Fibroblast of skin of right quadriceps (primary cell): ENCODE results near the gene GPRC5C.
"Not testable (repeated sequence)": the region's sequence is repeated elsewhere in the genome, so short reads cannot be mapped to it uniquely, and the experiment has no call there.

Source experiments
- DNase-seq: peaks from one replicate; pipeline ENCODE4 v3.0.0-alpha.2; 2013

Gene GPRC5C, protein sequence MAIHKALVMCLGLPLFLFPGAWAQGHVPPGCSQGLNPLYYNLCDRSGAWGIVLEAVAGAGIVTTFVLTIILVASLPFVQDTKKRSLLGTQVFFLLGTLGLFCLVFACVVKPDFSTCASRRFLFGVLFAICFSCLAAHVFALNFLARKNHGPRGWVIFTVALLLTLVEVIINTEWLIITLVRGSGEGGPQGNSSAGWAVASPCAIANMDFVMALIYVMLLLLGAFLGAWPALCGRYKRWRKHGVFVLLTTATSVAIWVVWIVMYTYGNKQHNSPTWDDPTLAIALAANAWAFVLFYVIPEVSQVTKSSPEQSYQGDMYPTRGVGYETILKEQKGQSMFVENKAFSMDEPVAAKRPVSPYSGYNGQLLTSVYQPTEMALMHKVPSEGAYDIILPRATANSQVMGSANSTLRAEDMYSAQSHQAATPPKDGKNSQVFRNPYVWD

DNA sequence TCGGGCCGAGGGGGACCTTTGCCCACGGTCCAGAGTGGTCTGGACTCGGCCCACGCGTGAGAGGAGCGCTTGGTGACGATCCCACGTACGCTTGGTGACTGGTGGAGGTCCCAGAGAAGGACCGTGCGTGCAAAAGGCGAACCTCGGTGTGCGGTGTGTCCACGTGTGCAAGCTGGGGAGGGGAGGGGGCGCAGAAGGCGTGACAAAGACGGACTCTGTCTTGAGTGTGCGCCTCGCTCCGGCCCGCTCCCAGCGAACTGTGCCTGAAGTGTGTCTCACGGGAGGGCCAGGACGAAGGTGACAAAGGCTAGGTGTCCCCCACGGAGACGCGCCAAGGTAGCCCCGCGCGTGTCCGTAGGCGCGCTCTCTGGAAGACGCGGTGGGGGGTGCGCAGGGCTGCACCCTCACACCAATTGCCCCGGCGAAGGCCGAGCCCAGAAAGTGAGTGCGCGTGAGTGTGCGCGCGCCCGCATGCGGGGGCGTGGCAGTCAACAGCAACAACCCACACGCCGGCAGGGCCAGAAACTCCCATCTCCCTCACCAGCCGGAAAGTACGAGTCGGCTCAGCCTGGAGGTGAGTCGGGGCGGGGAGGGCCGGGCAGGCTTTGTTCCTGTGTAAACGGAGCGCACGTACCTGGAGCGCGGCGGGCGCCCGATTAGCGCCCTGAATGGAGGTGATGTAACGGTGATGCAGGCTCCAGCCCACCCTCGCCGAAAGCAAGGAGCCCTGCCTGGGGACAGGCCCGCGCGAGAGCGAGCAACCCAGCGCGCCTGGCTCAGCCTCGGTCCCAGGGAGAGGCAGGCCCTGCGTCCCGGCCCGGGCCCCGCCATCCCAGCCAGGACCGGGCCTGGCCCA lies at the start of gene GPRC5C:
TSS of gene GPRC5C (plus strand) at position 521 of the 856 bp plus-strand sequence. CDS start 7,689 bp downstream, outside the sequence.
- no peak for DNase-seq

DNA sequence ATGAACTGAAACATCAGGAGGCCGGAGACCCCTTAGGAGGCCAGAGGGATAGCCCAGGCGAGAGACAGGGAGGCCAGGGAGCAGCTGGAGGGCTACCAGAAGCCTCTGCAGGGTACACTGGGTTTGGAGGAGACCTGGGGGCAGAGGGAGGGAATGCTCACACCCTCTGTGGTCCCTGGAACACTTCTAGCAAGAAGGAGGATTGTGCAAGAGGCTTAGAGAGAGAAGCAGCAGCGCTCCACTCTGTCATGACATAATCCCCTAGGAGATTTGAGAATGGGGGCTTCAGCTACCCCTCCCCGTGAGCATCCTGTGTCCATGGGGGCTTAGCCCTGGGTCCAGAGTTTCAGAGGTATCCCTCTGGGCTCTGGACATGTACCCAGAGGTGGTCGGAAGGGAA lies 48.7 kb upstream of the GPRC5C start:
- no peak for DNase-seq

DNA sequence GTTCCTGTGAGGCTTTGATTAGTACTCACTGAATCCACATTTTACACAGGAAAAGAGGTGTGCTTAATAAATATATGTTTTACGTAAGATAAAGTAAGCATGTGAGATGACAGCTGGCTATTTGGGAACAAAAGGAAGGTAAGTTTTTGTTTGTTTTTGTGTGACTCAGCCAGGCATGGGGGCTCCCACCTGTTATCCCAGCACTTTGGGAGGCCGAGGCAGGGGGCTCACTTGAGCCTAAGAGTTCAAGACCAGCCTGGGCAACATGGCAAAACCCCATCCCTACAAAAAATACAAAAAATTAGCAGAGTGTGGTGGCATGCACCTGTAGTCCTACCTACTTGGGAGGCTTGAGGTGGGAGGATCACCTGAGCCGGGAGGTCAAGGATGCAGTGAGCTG lies 46.7 kb upstream of the GPRC5C start:
- DNase-seq = no peak

DNA sequence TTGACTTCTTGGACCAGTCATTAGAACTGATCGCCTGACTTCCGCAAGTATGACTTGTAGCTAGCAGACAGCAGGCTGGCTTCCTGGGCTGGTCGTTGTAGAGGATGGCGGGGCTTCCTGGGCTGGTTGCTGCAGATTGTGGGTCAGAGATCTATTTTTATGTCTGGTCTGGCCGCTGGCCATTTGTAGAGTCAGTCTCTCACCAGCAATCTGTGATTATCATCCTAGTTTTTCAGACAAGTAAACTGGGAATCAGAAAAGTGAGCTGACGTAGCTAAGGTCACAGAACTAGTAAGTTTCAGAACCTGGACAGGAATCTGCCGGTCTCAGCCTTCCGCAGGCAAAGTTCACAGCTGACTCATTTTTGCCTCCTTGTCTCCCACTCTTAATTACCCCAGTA lies 45.5 kb upstream of the GPRC5C start:
- no peak for DNase-seq

DNA sequence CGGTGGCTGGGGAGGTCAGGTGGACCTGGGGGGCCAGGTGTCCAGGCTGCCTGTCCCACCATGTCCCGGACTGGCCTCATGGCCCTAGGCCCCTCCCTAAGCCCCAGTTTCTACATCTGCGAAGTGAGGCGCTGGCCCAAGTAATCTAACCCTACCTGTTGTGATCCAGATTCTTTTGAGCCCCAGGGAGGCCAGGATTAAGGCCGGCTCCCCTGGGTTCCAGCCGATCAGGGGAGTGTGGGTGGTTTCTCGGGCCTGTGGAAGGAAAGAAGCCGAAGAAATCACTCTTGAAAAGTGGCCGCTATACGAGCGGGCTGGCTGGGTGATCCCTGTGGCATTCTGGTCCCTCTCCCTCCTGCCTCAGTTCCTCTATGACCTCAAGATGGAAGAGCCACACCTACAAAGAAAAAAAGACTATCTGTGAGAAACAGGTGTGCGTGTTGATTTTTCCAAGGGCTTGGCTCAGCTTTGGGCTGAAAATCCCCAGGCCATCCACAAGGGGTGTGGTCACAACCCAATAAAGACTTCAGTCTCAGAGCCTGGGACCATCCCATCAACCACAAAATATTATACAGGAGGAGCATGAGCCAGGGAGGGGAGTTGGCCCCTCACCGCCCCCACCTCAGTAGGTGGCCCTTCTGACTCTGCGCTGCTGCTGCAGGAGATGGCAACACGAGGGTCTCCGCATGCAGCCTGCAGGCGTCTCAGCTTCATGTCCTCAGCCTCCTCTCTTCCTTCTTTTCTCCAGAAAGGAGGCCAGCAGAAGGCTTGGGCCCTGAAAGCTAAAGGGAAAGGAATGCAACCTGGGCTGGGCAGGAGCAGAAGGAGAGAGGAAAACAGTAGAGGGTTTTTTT lies 44.3 kb upstream of the GPRC5C start:
- DNase-seq = no peak

DNA sequence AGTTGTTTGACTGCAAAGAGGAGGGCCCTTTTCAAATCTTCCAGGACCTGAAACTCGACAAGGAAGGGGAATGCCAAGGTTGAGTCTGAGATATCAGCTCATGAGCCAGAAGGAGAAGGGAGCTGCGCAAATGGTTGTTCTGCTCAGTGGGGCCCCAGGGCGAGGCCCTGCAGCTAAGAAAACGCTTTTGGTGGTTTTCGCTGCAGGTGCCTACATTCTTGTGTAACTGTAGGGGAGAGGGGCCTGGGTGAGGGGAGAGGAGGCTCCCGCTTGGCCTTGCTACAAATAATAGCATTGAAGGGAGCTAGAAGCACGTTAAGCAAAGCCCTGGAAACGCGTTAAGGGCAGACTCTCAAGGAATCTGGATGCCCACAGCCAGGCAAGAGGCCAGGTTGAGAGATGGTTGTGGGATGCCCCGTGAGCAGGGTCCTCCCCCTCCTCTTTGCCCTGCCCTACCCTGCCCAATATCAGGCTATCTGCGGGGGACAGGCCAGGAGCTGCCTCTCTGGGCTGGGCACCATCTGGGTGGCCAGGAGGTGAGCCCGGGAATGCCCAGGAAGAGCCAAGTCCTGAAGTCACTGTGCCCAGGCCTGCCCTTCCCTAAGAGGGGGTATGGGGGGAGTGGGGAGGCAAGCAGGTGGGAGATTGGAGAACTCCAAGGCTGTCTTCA lies 42.7 kb upstream of the GPRC5C start:
- DNase-seq = no peak

DNA sequence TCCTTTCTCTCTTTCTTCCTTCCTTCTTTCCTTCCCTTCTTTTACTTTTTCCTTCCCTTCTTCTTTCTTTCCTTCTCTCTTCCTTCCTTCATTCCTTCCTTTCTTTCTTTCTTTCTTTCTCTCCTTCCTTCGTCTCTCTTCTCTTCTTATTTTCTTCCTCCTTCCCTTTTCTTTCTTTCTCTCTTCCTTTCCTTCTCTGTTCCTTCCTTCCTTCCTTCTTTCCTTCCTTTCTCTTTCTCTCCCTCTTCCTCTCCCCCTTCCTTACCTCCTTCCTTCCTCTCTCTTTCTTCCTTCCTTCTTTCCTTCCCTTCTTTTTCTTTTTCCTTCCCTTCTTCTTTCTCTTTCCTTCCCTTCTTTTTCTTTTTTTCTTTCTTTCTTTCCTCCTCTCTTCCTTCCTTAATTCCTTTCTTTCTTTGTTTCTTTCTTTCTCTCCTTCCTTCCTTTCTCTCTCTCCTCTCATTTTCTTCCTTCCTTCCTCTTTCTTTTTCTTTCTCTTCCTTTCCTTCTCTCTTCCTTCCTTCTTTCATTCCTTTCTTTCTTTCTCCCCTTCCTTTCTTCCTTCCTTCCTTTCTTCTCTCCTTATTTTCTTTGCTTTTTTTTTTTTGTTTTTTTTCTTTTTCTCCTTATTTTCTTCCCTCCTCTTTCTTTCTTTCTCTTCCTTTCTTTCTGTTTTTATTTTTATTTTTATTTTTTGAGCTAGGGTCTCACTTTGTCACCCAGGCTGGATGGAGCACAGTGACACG lies 41.8 kb upstream of the GPRC5C start:
- no peak for DNase-seq

DNA sequence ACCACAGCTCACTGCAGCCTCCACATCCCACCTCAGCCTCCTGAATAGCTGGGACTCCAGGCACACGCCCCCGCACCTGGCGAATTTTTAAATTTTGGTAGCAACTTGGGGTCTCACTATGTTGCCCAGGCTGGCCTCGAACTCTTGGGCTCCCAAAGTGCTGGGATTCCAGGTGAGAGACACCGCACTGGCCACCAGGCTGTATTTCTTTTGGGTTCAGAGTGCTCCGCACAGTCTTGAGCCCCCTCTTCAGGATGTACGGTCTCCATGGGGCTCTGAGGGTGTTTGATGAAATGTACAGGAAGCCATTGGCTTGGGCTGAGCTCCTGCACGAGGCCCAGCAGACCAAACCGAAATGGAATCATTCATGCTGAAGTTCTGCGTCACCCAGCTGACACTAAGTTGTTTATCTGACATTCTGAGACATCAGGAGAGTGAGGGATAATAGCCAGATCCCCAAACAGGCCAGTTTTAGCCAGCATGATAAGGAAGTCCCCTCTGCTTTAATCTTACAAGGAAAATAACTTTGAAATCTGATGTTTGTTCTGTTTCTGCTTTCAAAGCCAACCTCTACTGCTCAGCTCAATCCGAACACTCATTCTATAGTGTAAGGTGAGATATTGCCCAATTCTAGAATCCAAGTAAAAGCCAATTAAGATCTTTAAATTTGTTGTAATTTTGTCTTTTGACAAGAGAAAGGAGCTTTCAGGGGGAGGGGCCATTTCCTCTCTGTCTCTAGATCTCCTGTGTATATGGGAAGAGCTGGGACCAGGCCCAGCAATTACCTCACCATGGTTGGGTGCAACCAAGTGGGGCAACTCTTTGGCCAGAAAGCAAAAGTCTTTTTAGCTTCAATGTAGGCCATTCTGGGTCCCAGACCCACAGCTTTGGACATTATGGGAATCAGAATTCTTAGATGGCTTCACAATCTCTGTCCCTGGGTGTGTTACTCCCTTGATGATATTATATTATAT lies 40.9 kb upstream of the GPRC5C start:
- no peak for DNase-seq

DNA sequence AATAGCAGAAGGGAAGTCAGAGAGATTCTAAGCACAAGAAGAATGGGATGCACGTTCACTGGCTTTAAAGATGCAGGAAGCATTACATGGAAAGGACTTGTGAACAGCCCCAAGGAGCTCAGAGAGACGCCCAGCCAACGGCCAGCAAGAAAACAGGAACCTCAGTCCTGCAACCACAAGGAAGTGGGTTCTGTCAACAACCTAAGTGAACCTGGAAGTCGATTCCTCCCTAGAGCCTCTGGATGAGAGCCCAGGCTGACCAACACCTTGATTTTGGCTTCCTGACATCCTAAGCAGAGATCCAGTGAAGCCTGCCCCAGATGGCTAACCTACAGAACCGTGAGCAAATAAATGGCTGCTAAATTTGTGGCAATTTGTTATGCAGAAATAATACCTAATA lies 40.1 kb upstream of the GPRC5C start:
- no peak for DNase-seq

DNA sequence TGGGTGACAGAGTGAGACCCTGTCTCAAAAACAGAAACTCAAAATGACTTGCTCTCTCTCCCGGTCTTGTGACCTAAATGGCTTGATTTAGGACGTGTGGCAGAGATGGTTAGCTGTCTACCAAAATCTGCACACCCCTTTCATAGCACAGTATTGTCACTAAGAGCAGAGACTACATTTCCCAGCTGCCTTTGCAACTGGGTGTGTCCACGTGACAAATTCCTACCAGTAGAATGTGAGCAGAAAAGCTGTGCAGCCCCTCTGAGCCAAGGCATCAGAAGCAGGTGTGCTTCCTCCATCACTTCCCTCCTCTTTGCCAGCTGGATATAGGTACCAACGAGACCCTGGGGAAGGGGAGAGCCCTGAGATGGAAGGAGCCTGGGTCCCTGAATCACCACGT lies 39.0 kb upstream of the GPRC5C start:
- DNase-seq = no peak

DNA sequence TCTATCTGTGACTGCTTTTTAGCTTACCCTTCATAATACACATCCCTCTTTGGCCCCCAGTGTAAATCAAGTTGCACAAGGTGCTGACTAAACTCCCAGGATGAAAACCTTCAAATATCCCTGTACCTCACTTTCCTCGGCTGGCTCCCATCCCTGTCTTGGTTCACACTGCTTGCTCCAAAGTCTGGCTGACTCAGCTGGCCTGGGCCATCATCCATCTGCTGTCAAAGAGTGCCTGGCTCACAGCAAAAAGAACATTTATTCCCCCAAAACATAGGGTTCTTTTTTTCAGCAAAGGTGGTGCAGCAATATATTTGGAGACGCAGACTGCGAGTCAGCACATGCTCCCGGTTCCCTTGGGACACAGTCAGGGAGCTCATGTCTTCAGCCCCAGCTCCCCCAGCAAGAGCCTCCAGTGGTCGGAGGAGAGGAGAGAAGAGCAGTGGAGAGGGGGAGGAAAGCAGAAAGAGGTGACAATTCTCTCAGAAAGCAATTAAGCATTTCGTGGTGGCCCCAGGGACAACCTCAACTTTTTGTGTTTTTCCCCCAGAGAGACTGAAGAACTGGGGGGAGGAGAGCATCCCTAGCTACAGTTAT lies 38.4 kb upstream of the GPRC5C start:
- DNase-seq = peak; percentile 20

DNA sequence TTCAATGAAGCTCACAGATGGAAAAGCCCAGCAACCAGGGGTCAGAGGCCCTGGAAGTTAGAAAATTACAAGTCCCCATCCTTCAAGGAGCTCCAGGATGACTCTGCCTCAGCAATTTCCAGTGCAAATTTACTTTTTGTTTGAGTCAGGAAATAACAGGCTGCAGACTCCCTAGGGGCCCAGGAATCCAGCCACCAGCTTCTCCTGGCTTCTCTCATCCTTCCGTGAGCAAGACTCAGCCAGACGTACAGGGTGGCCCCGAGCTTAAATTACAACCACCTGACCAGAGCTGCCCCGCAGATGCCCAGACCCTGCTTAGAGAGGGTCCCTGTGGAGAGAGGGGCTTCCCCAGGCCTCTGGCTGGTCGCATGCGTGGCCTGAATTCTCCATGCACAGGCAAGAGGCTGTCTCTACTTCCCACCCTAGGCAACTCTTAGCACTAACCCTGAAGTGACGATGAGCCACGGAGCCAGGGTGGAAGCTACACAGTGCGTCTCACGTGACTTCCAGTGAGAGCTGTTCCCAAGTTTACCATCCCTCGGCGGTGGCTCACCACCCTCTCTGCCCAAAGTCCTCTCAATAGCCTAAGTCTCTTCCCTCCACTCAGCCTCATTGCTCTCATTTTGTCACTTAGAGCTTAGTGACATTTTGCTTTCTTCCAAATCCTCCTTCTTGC lies 37.5 kb upstream of the GPRC5C start:
- no peak for DNase-seq

DNA sequence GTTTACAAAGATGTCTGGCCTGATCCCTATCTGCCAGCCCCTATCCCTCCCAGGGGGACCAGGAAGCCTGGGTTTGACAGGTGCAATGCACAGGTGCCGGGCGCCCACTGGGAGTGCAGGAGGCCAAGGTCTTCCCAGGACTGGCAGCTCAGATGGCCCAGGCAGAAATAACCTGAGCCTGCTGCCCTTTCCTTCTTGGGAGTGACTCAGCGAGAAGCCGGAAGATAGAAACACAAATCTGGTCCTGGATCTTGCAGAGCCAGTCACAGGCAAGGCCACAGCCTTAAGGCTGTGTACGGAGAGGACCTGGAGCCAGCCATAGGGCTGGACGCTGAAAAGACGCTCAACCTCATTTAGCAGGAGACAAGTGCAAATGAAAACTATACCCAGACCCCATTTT lies 36.9 kb upstream of the GPRC5C start:
- DNase-seq = no peak

DNA sequence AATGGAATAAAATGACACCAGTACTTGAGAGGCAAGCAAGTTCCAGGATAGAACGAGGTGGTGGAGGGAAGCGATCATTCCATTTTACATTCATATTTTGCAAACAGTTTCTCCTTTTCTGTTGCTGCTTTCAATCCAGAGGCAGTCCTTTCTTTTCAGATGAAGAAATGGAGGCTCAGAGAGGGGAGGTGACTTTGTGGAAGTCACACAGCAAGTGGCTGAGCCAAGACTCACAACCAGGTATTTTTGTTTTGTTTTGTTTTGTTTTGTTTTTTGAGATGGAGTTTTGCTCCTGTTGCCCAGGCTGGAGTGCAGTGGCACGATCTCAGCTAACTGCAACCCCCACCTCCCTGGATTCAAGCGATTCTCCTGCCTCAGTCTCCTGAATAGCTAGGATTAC lies 35.3 kb upstream of the GPRC5C start:
- no peak for DNase-seq

DNA sequence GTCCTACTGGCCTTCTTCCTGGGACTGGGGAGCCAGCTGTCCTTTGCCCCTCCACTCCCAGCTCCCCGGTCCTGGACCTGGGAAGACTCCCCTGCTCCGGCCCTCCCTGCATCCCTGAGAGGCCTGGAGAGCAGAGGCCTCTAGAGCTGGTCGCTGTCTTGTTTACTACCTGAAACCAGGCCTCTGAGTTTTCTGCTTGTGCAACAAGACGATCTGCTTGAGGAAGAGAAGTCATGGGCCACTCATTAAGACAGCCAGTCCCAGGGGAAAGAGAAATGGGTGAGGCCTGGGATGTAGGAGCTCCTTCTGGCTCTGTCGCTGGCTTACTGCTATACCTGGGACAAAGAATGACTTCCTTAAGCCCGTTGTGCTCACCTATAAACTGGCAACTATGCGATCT lies 29.8 kb upstream of the GPRC5C start:
- DNase-seq = no peak

DNA sequence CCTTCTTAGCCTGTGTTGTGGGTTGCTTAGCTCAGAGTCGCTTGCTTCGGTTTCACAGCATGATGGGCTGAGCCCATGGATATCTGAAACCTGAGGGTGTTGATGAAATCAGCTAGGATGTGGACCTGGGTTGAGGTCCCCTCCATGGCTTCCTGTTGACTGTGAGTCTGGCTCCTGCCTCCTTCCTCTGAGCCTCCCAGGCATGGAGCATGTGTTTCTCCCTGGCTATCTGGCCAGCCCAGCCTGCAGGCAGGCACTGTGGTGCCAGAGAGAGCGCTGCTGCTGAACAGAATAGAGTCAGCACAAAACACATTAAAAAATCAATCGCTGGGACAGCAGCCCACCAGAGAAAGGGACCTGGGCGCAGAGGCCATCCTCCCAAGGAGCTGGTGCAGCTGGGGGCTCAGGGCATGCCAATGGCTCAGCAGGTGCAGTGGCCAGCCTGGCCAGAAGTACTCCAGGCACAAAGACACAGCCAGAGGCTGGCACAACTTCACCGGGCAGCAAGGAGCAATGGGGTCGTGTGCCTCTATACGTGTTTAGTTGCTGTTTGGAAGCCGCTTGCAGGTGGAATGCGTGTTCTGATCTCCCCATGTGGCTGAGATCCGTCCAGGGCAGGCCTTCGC lies 28.3 kb upstream of the GPRC5C start:
- DNase-seq = no peak

DNA sequence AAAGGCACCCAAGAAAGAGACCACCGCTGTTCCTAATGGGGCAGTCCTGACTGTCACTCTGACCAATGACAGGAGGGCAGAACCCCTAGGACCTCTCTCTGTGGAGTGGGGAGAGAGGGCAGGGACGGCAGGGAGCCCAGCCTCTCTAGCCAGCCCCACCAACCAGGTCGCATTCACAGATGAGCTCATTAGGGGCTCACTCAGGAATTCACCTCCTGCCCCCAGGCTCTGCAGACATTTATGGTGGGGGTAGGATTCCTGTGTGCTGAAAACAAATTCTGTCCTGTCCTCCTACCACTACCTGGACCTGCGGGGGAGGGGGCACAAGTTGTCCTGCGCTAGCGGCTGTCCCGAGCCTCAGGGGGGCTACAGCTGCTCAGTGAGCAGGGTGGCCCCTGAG lies 27.7 kb upstream of the GPRC5C start:
- DNase-seq = no peak

DNA sequence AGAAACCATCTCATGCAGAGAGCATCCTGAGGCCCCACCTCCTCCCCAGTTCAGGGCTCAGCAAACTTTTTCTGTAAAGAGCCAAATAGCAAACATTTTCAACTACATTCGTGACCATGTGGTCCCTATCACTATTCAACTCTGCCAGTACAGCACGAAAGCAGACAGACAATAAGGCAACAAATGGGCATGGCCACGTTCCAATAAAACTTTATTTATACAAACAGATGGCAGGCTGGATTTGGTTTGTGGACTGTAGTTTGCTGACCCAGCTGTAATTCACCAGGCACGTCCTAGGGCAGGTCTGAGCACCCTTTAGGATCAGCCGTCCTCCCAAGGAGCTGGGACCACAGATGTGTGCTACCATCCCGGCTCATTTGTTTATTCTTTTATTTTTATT lies 27.1 kb upstream of the GPRC5C start:
- DNase-seq = no peak

DNA sequence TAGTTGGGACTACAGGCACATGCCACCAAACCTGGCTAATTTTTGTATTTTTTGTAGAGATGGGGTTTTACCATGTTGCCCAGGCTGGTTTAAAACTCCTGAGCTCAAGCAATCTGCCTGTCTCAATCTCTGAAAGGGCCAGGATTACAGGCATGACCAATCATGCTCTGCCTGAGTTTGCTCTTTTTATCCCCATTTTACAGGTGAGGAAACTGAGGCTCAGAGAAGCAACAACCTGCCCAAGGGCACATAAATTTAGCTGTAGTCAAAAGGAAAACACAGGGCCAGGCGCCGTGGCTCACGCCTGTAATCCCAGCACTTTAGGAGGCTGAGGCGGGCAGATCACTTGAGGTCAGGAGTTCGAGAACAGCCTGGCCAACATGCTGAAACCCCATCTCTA lies 26.6 kb upstream of the GPRC5C start:
- not testable (repeated sequence) for DNase-seq
